ENCODE data around the gene DSCAM.

DNA sequence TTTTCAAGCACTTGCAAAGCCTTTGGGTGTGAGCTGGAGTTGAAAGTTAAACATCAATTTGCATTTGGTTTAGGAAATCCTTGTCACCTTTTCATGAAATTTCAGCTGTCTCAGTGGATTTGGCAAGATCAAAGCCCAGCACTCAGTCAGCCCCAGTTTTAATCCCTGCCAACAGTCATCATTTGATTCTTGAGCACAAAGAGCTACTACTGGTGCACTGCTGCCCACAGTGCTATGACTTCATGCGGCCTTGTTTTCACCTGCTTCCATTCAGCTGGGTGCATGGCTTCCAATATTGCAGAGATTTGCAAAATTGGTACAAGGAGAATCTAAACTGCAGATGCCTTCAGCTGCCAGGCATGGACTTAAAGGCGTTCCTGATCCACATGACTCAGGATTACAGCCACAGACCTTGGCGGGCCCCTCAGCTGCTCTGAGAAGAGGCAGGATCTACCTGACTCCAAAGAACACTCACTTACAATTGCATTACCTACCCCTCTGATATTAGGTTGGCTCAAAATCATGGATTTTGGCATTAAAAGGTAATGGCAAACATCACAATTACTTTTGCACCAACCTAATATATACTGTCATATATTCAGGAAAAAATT is 259.1 kb downstream of the DSCAM start:
- no peak for TF ChIP-seq SRF (IDR thresholded peaks at IDR 0.05; ENCODE audit: low read depth in 2 of 2, low read length in 2 of 2)
- TF ChIP-seq, protein P1, sequence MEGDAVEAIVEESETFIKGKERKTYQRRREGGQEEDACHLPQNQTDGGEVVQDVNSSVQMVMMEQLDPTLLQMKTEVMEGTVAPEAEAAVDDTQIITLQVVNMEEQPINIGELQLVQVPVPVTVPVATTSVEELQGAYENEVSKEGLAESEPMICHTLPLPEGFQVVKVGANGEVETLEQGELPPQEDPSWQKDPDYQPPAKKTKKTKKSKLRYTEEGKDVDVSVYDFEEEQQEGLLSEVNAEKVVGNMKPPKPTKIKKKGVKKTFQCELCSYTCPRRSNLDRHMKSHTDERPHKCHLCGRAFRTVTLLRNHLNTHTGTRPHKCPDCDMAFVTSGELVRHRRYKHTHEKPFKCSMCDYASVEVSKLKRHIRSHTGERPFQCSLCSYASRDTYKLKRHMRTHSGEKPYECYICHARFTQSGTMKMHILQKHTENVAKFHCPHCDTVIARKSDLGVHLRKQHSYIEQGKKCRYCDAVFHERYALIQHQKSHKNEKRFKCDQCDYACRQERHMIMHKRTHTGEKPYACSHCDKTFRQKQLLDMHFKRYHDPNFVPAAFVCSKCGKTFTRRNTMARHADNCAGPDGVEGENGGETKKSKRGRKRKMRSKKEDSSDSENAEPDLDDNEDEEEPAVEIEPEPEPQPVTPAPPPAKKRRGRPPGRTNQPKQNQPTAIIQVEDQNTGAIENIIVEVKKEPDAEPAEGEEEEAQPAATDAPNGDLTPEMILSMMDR (IDR thresholded peaks at IDR 0.05 in 2 of 3, conservative IDR thresholded peaks at IDR 0.05 in 1 of 3; ENCODE audit: control insufficient read depth in 2 of 3, extremely low read depth in 1 of 3, insufficient read depth in 1 of 3, low read depth in 3 of 3, low read length in 3 of 3) = no peak
- TF ChIP-seq, protein P2, sequence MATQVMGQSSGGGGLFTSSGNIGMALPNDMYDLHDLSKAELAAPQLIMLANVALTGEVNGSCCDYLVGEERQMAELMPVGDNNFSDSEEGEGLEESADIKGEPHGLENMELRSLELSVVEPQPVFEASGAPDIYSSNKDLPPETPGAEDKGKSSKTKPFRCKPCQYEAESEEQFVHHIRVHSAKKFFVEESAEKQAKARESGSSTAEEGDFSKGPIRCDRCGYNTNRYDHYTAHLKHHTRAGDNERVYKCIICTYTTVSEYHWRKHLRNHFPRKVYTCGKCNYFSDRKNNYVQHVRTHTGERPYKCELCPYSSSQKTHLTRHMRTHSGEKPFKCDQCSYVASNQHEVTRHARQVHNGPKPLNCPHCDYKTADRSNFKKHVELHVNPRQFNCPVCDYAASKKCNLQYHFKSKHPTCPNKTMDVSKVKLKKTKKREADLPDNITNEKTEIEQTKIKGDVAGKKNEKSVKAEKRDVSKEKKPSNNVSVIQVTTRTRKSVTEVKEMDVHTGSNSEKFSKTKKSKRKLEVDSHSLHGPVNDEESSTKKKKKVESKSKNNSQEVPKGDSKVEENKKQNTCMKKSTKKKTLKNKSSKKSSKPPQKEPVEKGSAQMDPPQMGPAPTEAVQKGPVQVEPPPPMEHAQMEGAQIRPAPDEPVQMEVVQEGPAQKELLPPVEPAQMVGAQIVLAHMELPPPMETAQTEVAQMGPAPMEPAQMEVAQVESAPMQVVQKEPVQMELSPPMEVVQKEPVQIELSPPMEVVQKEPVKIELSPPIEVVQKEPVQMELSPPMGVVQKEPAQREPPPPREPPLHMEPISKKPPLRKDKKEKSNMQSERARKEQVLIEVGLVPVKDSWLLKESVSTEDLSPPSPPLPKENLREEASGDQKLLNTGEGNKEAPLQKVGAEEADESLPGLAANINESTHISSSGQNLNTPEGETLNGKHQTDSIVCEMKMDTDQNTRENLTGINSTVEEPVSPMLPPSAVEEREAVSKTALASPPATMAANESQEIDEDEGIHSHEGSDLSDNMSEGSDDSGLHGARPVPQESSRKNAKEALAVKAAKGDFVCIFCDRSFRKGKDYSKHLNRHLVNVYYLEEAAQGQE (IDR thresholded peaks at IDR 0.05; ENCODE audit: low read depth, low read length) = no peak
- TF ChIP-seq NRF1 (conservative IDR thresholded peaks at IDR 0.05; ENCODE audit: low read depth, low read length) = no peak

All from GM12878 (cell line).